Tibial nerve (tissue), 3 donors: Measurements from ENCODE around the gene MARK4.

Experiments
- CTCF ChIP-seq, 5 experiments: fragments of 200-600 bp in 3 of 5; fragments of 450-650 bp in 2 of 5; sonication (generic) in 3 of 5; IDR thresholded peaks; one replicate each; pipeline ENCODE4 v1.5.1; 2016 to 2019; ENCODE audit warnings: antibody characterized with exemption in 5 of 5, mild to moderate bottlenecking in 3 of 5, moderate library complexity in 2 of 5
- POLR2A ChIP-seq, 2 donors: fragments of 450-650 bp; IDR thresholded peaks; one replicate each; pipeline ENCODE4 v1.6.1; 2017; ENCODE audit warnings: antibody characterized with exemption in 2 of 2, mild to moderate bottlenecking in 2 of 2, moderate library complexity in 2 of 2

- TF ChIP-seq POLR2A (IDR thresholded peaks at IDR 0.05) (no peak), CTCF (IDR thresholded peaks at IDR 0.05) (no peak)
These were observed 3.9 kb upstream of the MARK4 start for GRCh38 chr19:45247136-45247535.
